ENCODE measurements around the gene ZNF280D.

DNA sequence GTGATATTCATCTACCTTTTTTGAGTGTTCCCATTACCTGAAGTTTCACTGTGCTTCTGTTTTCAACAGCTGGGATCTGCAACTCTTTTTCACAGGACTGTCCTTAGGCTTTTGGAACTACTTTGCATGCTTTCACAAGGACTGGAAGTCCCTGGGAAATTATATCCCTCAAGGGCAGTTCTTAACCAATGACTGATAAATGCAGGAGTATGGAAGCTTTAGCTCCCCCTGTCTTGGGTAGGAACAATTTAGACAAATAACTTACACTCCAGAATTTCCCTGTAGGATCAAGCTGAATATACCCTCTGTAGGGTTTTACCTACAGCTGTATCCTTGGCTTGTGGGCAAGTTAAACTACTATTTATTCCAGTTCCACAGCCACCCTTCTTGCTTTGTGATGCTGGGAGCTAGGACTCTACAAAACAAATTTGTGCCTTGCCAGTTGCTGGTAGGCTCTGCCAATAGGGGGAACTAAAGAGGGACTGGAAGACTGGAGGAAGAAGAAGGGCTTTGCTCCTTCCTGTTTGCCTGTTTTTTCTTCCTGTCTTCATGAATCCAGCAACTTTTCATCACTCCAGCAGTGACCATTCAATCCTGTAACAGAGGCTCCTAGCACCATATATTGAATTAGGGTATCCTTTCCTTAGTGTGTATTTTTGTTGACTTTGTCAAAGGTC is 6.8 kb upstream of the ZNF280D start:
- TF ChIP-seq EZH2 (IDR thresholded peaks at IDR 0.05) (no peak), POLR2AphosphoS5 (IDR thresholded peaks at IDR 0.05; ENCODE audit: borderline replicate concordance, low read depth, low read length) (no peak)

Measured in SK-N-MC (cell line).